Large intestine (tissue), 3 donors: ENCODE results near the gene ABI3. TPM values are rescaled to one million over a fixed set of nuclear protein-coding genes. Genes with fewer than 3 reads are reported as not detected.
"Not testable (repeated sequence)": the region's sequence is repeated elsewhere in the genome, so short reads cannot be mapped to it uniquely, and the experiment has no call there.

Experiments
- DNase-seq, 2 donors: peaks; one replicate each; pipeline versions ENCODE4 v3.0.0 to v3.0.0-alpha.2; 2013
- H3K27ac ChIP-seq: one replicate; pipeline ENCODE4 v1.5.1; 2013; ENCODE audit warnings: low read length
- H3K27me3 ChIP-seq: 2 replicates; pipeline ENCODE4 v1.6.1; 2013; ENCODE audit warnings: low read length; ENCODE audit not compliant: control insufficient read depth, insufficient read depth
- H3K36me3 ChIP-seq: 2 replicates; pipeline ENCODE4 v1.6.1; 2013; ENCODE audit warnings: low read length; ENCODE audit not compliant: control insufficient read depth, insufficient read depth
- H3K4me1 ChIP-seq: one replicate; pipeline ENCODE4 v1.6.1; 2013; ENCODE audit warnings: low read length; ENCODE audit not compliant: control insufficient read depth, insufficient read depth
- H3K4me3 ChIP-seq: one replicate; pipeline ENCODE4 v1.5.1; 2013; ENCODE audit warnings: low read length
- H3K9me3 ChIP-seq: one replicate; pipeline ENCODE4 v1.6.1; 2013; ENCODE audit warnings: mild to moderate bottlenecking, low read depth, low read length, moderate library complexity; ENCODE audit not compliant: control insufficient read depth
- WGBS: methylation state at CpG from one replicate; pipeline ENCODE4 v1.1.5; 2013; ENCODE audit warnings: low lambda C conversion rate; ENCODE audit not compliant: insufficient coverage; 5-methylcytosine and 5-hydroxymethylcytosine counted together
- polyA plus RNA-seq: library from polyadenylated mRNA; unstranded; fragments of 120-200 nt; gene quantifications from one replicate; pipeline ENCODE4 v1.2.1, GENCODE V29; 2013

Gene ABI3
- polyA plus RNA-seq, 1 donor, result 9.3 TPM

GRCh38 chr17:49252148-49252695, 41.7 kb downstream of the ABI3 start:
- Histone ChIP-seq H3K27ac (no peak overlapping the region), H3K27me3 (no peaks in the 10 kb centered on the region), H3K4me1 (no peaks in the 10 kb centered on the region), H3K36me3 (no peaks in the 10 kb centered on the region), H3K4me3 (no peak overlapping the region), H3K9me3 (no peaks in the 10 kb centered on the region)
- peak in 1 of 2 donors; percentile 37 for DNase-seq
- no CpG with 5 or more reads among the region's 6 CpGs for WGBS

DNA sequence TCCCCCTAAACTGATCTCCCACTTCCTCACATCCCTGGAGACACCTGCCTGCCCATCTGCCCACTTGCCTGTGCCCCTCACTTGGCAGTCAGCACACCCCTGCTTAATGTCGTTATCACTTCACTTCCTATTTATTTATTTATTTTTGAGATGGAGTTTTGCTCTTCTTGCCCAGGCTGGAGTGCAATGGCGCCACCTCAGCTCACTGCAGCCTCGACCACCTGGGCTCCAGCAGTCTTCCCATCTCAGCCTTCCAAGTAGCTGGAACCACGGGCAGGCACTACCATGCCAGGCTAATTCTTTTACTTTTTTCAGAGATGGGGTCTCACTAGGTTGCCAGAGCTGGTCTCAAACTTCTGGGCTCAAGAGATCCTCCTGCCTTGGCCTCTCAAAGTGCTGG, 43.6 kb downstream of the ABI3 start:
- Histone ChIP-seq H3K9me3 (no peaks in the 10 kb centered on the region), H3K4me1 (no peaks in the 10 kb centered on the region), H3K27me3 (no peaks in the 10 kb centered on the region), H3K4me3 (no peak overlapping the region), H3K36me3 (no peaks in the 10 kb centered on the region), H3K27ac (no peak overlapping the region)
- no CpG with 5 or more reads among the region's 4 CpGs for WGBS
- no peak for DNase-seq

GRCh38 chr17:49255125-49255524, 44.6 kb downstream of the ABI3 start:
- Histone ChIP-seq H3K27me3 (peaks cover 4% of the 10 kb centered on the region), H3K9me3 (no peaks in the 10 kb centered on the region), H3K4me3 (no peak overlapping the region), H3K36me3 (no peaks in the 10 kb centered on the region), H3K4me1 (no peaks in the 10 kb centered on the region), H3K27ac (no peak overlapping the region)
- no peak for DNase-seq
- no CpG with 5 or more reads among the region's 5 CpGs for WGBS

DNA sequence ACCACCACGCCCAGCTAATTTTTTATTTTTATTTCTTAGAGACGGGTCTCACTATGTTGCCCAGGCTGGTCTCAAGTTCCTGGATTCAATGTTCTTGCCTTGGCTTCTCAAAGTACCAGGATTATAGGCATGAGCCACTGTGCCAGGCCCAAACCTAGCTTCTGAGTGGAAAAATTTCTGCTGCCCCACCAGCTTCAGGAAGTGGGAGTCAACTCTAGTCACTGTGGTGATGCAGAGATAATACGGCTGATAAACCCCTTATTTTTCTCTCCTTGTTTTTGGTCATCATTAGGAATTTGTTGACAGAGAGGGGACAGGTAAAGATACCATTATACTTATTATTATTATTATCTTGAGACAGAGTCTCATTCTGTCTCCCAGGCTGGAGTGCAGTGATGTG, 47.9 kb downstream of the ABI3 start:
- Histone ChIP-seq H3K4me3 (no peak overlapping the region), H3K27me3 (peaks cover 13% of the 10 kb centered on the region), H3K9me3 (no peaks in the 10 kb centered on the region), H3K4me1 (no peaks in the 10 kb centered on the region), H3K36me3 (no peaks in the 10 kb centered on the region), H3K27ac (no peak overlapping the region)
- no peak for DNase-seq
- WGBS, result no CpG with 5 or more reads among the region's 3 CpGs

- no peaks in the 10 kb centered on the region for H3K9me3 ChIP-seq
- no CpG with 5 or more reads among the region's 10 CpGs for WGBS
- DNase-seq, result no peak
- H3K27ac ChIP-seq, result no peak overlapping the region
- peaks cover 13% of the 10 kb centered on the region for H3K27me3 ChIP-seq
- H3K4me3 ChIP-seq, result peak overlapping the region; percentile 45
- H3K4me1 ChIP-seq, result no peaks in the 10 kb centered on the region
- H3K36me3 ChIP-seq, result no peaks in the 10 kb centered on the region
Observed at GRCh38 chr17:49259663-49260010, 49.1 kb downstream of the ABI3 start.

DNA sequence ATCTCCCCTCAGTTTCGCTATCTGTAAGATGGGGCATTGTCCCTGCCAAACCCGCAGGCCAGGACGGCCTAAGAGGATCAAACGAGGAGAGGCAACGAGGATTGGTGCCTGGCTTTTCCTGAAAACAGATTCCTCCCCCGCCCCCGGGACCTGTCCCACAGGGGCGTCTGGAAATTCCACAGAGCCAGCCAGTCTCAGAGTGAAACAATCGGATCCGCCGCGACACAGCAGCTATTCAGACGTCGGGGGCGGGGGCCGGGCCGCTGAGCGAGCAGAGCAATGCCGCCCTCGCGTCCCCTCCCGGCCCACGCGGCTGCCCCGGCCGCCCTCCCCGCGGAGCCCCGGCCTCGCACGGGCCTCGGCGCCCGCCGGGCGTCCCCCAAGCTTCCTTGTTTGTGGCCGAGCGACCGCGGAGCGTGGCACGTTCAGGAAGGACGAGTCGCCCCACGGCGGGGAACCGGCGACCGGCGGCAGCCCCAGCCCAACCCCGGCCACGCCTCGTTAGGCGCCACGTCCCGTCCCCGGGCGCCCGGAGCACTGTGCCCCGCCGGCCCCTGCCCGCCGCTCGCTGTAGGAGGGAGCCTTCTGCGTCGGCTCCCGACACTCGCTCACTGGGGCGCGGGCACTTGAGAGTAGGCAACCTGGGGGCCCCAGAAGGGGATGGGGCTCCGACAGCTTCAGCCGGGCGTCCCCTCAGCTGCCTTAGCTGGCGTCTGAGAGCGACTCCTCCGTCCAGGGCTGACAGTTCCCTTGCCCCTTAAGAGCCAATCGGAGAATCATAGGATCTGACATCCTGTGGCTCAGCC, 49.7 kb downstream of the ABI3 start:
- H3K9me3 ChIP-seq, result no peaks in the 10 kb centered on the region
- H3K27ac ChIP-seq, result no peak overlapping the region
- peaks cover 13% of the 10 kb centered on the region for H3K27me3 ChIP-seq
- H3K36me3 ChIP-seq, result no peaks in the 10 kb centered on the region
- DNase-seq, result peak; percentile 24 to 64
- no peaks in the 10 kb centered on the region for H3K4me1 ChIP-seq
- H3K4me3 ChIP-seq, result peak overlapping the region; percentile 45
- no CpG with 5 or more reads among the region's 77 CpGs for WGBS

DNA sequence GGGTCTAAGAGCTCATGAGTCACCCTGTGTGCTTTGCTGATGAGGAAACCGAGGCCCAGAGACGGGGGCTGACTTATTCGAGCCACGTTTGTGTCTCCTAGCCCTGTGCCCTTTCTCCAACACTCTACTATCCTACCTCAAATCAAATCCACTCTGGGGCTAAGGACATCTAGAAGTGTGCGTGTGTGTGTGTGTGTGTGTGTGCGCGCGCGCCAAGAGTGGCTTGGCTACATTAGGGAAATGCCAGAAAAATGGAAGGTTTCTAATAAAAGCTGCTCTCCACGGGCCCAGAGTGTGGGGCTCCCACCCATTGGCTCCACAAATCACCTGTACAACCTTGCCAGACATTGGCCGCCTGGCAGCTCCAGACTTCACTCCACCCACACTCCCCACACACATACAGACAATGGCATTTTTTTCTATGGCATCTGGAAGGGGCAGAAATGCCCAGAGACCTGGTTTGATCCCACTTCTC, 50.3 kb downstream of the ABI3 start:
- peaks cover 13% of the 10 kb centered on the region for H3K27me3 ChIP-seq
- H3K27ac ChIP-seq, result no peak overlapping the region
- H3K4me1 ChIP-seq, result no peaks in the 10 kb centered on the region
- H3K4me3 ChIP-seq, result peak overlapping the region; percentile 45
- no peaks in the 10 kb centered on the region for H3K36me3 ChIP-seq
- H3K9me3 ChIP-seq, result no peaks in the 10 kb centered on the region
- WGBS, result no CpG with 5 or more reads among the region's 11 CpGs
- no peak for DNase-seq

- H3K4me1 ChIP-seq, DNase-seq, H3K9me3 ChIP-seq, H3K27ac ChIP-seq, H3K36me3 ChIP-seq, H3K4me3 ChIP-seq: not testable (repeated sequence)
- peaks cover 13% of the 10 kb centered on the region for H3K27me3 ChIP-seq
- WGBS, result 100% methylated on average over 1 of the region's 9 CpGs
Observed at GRCh38 chr17:49261540-49261939, 51.0 kb downstream of the ABI3 start.

- H3K4me1 ChIP-seq, result no peaks in the 10 kb centered on the region
- H3K36me3 ChIP-seq, result no peaks in the 10 kb centered on the region
- DNase-seq, result no peak
- H3K27me3 ChIP-seq, result peaks cover 3% of the 10 kb centered on the region
- WGBS, result no CpG with 5 or more reads among the region's 2 CpGs
- no peak overlapping the region for H3K27ac ChIP-seq
- H3K4me3 ChIP-seq, result no peak overlapping the region
- H3K9me3 ChIP-seq, result no peaks in the 10 kb centered on the region
Observed at GRCh38 chr17:49266233-49266632, 55.7 kb downstream of the ABI3 start.

DNA sequence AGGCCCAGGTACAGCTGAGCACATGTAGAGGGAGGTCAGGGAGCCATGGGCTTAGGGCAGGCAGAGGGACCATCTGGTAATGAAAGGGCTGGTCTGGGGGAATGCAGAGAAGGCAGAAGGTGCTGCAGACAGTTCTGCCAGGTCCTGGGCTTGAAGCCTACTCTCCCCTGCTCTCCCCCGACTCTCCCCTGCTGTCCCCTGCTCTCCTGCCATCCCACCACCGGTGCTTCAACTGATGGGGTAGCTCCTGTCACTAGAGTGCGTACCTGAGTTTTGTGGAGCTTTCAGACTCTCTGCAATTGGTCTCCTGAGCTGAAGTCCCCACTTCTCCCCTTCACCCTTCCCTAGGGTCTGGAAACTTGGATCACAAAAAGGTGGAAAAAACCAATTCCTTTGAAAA, 57.4 kb downstream of the ABI3 start:
- DNase-seq, result no peak
- no CpG with 5 or more reads among the region's 3 CpGs for WGBS

GRCh38 chr17:49269356-49269755, 58.8 kb downstream of the ABI3 start:
- H3K27me3 ChIP-seq, result no peaks in the 10 kb centered on the region
- no peaks in the 10 kb centered on the region for H3K9me3 ChIP-seq
- DNase-seq, result no peak
- H3K36me3 ChIP-seq, result no peaks in the 10 kb centered on the region
- 80% methylated on average over 1 of the region's 5 CpGs for WGBS
- H3K4me1 ChIP-seq, result no peaks in the 10 kb centered on the region
- H3K4me3 ChIP-seq, result no peak overlapping the region
- no peak overlapping the region for H3K27ac ChIP-seq

More for the DNA sequence above, 57.4 kb downstream of the ABI3 start:
- H3K36me3 ChIP-seq, result no peaks in the 10 kb centered on the region
- no peaks in the 10 kb centered on the region for H3K9me3 ChIP-seq
- H3K4me3 ChIP-seq, result no peak overlapping the region
- no peak overlapping the region for H3K27ac ChIP-seq
- no peaks in the 10 kb centered on the region for H3K4me1 ChIP-seq
- H3K27me3 ChIP-seq, result no peaks in the 10 kb centered on the region
